ENCODE results near the gene AHDC1. TPM values are rescaled to one million over a fixed set of nuclear protein-coding genes. Genes with fewer than 3 reads are reported as not detected.

Gene AHDC1
- total and polyA plus RNA-seq, 9 of the 15 experiments (the other 6 are each of a cell fraction or from before 2014, with no cell fraction given) = 0.21 to 36.4 (median 4.7) TPM

- TF ChIP-seq EWSR1 (IDR thresholded peaks at IDR 0.05; ENCODE audit: borderline replicate concordance, low read depth, partially characterized antibody) = no peak
- peak; percentile 92 for TF ChIP-seq ZNF740 (CRISPR knock-in tag; IDR thresholded peaks at IDR 0.05)
- TF ChIP-seq ZNF740 (tag; IDR thresholded peaks at IDR 0.05) = peak in 1 of 2 experiments; percentile 90; a peak in 2 of 4 replicates
- no peak for TF ChIP-seq PPARD (CRISPR knock-in tag; IDR thresholded peaks at IDR 0.05)
- no peak for TF ChIP-seq NCOA2 (IDR thresholded peaks at IDR 0.05; ENCODE audit: partially characterized antibody in 2 of 2)
- TF ChIP-seq FIP1L1 (IDR thresholded peaks at IDR 0.05; ENCODE audit: low read depth, low read length, poor library complexity, severe bottlenecking) = no peak
- no peak for TF ChIP-seq PTRF (tag; IDR thresholded peaks at IDR 0.05)
- no peak for TF ChIP-seq BMI1 (IDR thresholded peaks at IDR 0.05; ENCODE audit: low read length)
- TF ChIP-seq ADNP (tag; IDR thresholded peaks at IDR 0.05) = no peak
- TF ChIP-seq ZNF311 (CRISPR knock-in tag; IDR thresholded peaks at IDR 0.05) = no peak
- TF ChIP-seq LARP7 (IDR thresholded peaks at IDR 0.05) = no peak
- TF ChIP-seq PRMT5 (CRISPR knock-in tag; IDR thresholded peaks at IDR 0.05) = no peak
- TF ChIP-seq SAP30 (IDR thresholded peaks at IDR 0.05; ENCODE audit: borderline replicate concordance, insufficient read depth, low read depth, low read length, poor library complexity, severe bottlenecking) = no peak
- TF ChIP-seq DLX4 (CRISPR knock-in tag; IDR thresholded peaks at IDR 0.05) = no peak
- TF ChIP-seq PML (IDR thresholded peaks at IDR 0.05; ENCODE audit: low read length) = no peak
- TF ChIP-seq HEY1 (CRISPR knock-in tag; IDR thresholded peaks at IDR 0.05; ENCODE audit: borderline replicate concordance) = no peak
- TF ChIP-seq ZNF79 (CRISPR knock-in tag; IDR thresholded peaks at IDR 0.05; ENCODE audit: low read depth) = no peak
- TF ChIP-seq CTCFL (IDR thresholded peaks at IDR 0.05; ENCODE audit: borderline replicate concordance, insufficient read depth, low read depth, low read length, poor library complexity, severe bottlenecking) = peak; percentile 22
- no peak for TF ChIP-seq XRCC5 (IDR thresholded peaks at IDR 0.05; ENCODE audit: low read depth, low read length)
- TF ChIP-seq HIVEP1 (CRISPR knock-in tag; IDR thresholded peaks at IDR 0.05) = no peak
- TF ChIP-seq MITF (IDR thresholded peaks at IDR 0.05) = no peak
- TF ChIP-seq SRF (CRISPR knock-in tag; IDR thresholded peaks at IDR 0.05) = no peak
- no peak for TF ChIP-seq DIDO1 (tag; IDR thresholded peaks at IDR 0.05; ENCODE audit: low read depth)
- TF ChIP-seq POLR2A (conservative IDR thresholded peaks at IDR 0.05) = no peak
- no peak for TF ChIP-seq ZNF589 (CRISPR knock-in tag; IDR thresholded peaks at IDR 0.05; ENCODE audit: low read depth)
These were observed 47.0 kb downstream of the AHDC1 start (continued) for GRCh38 chr1:27556781-27557595.

Measured in K562 (cell line).